K562 (cell line): ENCODE measurements around the gene HTR3C. TPM values are rescaled to one million over a fixed set of nuclear protein-coding genes. Genes with fewer than 3 reads are reported as not detected.
A peak's percentile ranks its signal among the peaks of the same experiment; 100 is the strongest.

Experiments used
- ADNP ChIP-seq: fragments of 200-800 bp; sonication (Bioruptor generic); IDR thresholded peaks from 2 replicates; pipeline ENCODE4 v1.6.1; 2016; ENCODE audit warnings: missing genetic modification characterization, missing compliant biosample characterization
- BCOR ChIP-seq: fragments of 450-650 bp; IDR thresholded peaks from 2 replicates; pipeline ENCODE4 v1.6.1; 2016
- BDP1 ChIP-seq: IDR thresholded peaks from 3 replicates; pipeline ENCODE4 v1.6.1; 2011; ENCODE audit not compliant: insufficient read length, insufficient read depth
- BMI1 ChIP-seq: fragments of 150-350 bp; IDR thresholded peaks from 2 replicates; pipeline ENCODE4 v1.6.1; 2014; ENCODE audit warnings: low read length
- CBX5 ChIP-seq: IDR thresholded peaks from 2 replicates; pipeline ENCODE4 v1.6.1; 2014; ENCODE audit warnings: low read depth, borderline replicate concordance
- HIVEP1 ChIP-seq: fragments of 250-450 bp; sonication (Bioruptor Pico); IDR thresholded peaks from 2 replicates; pipeline ENCODE4 v1.4.0; 2020; ENCODE audit warnings: mild to moderate bottlenecking
- MAFF ChIP-seq: IDR thresholded peaks from 2 replicates; pipeline ENCODE4 v1.6.1; 2012; ENCODE audit warnings: low read length, improper control_type of control experiment
- MBD2 ChIP-seq: sonication (generic); IDR thresholded peaks from 2 replicates; pipeline ENCODE4 v1.6.1; 2016; ENCODE audit warnings: low read depth, borderline replicate concordance
- NCOA1 ChIP-seq: fragments of 450-650 bp; IDR thresholded peaks from 2 replicates; pipeline ENCODE4 v1.6.1; 2016; ENCODE audit warnings: low read depth
- NELFE ChIP-seq: IDR thresholded peaks from 2 replicates; pipeline ENCODE4 v1.6.1; 2011; ENCODE audit warnings: mild to moderate bottlenecking; ENCODE audit not compliant: insufficient read depth, insufficient read length
- SIRT6 ChIP-seq: IDR thresholded peaks from one replicate; pipeline ENCODE4 v1.6.1; 2012; ENCODE audit warnings: low read depth, mild to moderate bottlenecking, control low read depth, inconsistent platforms, low read length, moderate library complexity
- ZC3H11A ChIP-seq: IDR thresholded peaks from 2 replicates; pipeline ENCODE4 v1.6.1; 2012; ENCODE audit warnings: low read depth, low read length, improper control_type of control experiment
- ZEB2 ChIP-seq: fragments of 450-650 bp; IDR thresholded peaks from 2 replicates; pipeline ENCODE4 v1.6.1; 2016
- ZNF124 ChIP-seq: sonication (generic); formaldehyde crosslinking; IDR thresholded peaks from 2 replicates; pipeline ENCODE4 v1.8.1; 2022; ENCODE audit warnings: missing genetic modification reagents
- ZNF695 ChIP-seq: fragments of 450-650 bp; formaldehyde crosslinking; IDR thresholded peaks from 2 replicates; pipeline ENCODE4 v1.4.0; 2020; ENCODE audit warnings: mild to moderate bottlenecking, moderate library complexity
- polyA plus RNA-seq, 8 experiments: library from polyadenylated mRNA; depleted of rRNA in 4 of 8; stranded (reverse) in 5 of 8; unstranded in 3 of 8; fragments of >200 nt; fragmentation: Nextera tagmentation in 2 of 8; fragmentation: Illumina TruSeq in 1 of 8; extraction: Ambion mirVana in 2 of 8; extraction: Trizol in 1 of 8; gene quantifications; 2 replicates each; pipeline versions ENCODE4 v1.2.1 to v1.2.3, GENCODE V29; 2011 to 2014; ENCODE audit warnings: inconsistent platforms in 1 of 8, missing spikeins in 1 of 8
- total RNA-seq, 7 experiments: library from RNA; depleted of rRNA in 6 of 7; stranded (reverse); fragments of >200 nt in 6 of 7; fragmentation: Illumina TruSeq in 2 of 7; extraction: Trizol in 2 of 7; gene quantifications; 2 replicates each; pipeline versions ENCODE4 v1.2.1 to v1.2.3, GENCODE V29; 2011 to 2021; ENCODE audit warnings: low replicate concordance in 1 of 7
- TF ChIP-seq, protein P1 (sequence below), 3 experiments: fragments of 200-800 bp in 1 of 3; fragments of 250-450 bp in 1 of 3; fragments of 450-650 bp in 1 of 3; sonication (Bioruptor Pico) in 1 of 3; sonication (Bioruptor generic) in 1 of 3; formaldehyde crosslinking in 1 of 3; IDR thresholded peaks; 2 replicates each; pipeline versions ENCODE4 v1.6.1 to v1.8.0; 2016 to 2022; ENCODE audit warnings: mild to moderate bottlenecking in 2 of 3, missing genetic modification characterization in 2 of 3, missing compliant biosample characterization in 1 of 3, moderate library complexity in 1 of 3
- TF ChIP-seq, protein P2 (sequence below): conservative IDR thresholded peaks from 2 replicates; pipeline ENCODE4 v1.6.1; 2011; ENCODE audit warnings: low read depth, mild to moderate bottlenecking, low read length; ENCODE audit not compliant: control insufficient read depth
- TF ChIP-seq, protein P3 (sequence below), 2 experiments: fragments of 450-650 bp; IDR thresholded peaks; 2 replicates each; pipeline ENCODE4 v1.6.1; 2018; ENCODE audit warnings: mild to moderate bottlenecking in 2 of 2, low read depth in 1 of 2; ENCODE audit not compliant: partially characterized antibody in 2 of 2
- TF ChIP-seq, protein P4 (sequence below): sonication (generic); formaldehyde crosslinking; IDR thresholded peaks from 2 replicates; pipeline ENCODE4 v1.8.0; 2022; ENCODE audit warnings: mild to moderate bottlenecking, missing genetic modification reagents

The HTR3C gene
- total and polyA plus RNA-seq, 9 of the 15 experiments (the other 6 are each of a cell fraction or from before 2014, with no cell fraction given), result 0.04 to 0.06 TPM; not detected in 7

DNA sequence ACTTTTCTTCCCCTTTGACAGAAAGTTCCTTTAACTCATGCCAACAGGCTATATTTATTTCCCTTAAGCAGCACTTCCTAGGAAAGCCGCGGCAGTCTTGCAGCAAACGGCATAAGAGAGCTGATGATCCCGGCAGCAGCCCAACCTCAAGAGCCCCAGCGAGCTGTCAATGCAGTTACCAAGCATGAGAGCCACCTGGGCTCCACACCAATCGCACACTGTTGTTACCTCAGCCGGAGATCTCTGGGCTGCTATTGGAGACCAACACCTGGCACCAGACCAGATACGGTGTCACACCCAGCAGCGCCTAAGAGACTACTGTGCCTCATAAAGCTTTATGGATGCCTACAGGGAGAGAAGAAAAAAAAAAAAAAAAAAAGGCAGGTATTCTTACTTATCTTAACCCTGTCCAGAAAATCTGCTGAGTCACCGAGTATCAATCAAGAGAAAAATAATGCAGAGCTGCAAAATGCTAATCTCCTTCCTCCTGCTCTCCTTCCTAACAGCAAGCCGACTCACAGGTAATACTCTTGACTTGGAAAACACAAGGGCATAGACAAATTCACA, 46.8 kb upstream of the HTR3C start (continued):
- TF ChIP-seq, protein P1, sequence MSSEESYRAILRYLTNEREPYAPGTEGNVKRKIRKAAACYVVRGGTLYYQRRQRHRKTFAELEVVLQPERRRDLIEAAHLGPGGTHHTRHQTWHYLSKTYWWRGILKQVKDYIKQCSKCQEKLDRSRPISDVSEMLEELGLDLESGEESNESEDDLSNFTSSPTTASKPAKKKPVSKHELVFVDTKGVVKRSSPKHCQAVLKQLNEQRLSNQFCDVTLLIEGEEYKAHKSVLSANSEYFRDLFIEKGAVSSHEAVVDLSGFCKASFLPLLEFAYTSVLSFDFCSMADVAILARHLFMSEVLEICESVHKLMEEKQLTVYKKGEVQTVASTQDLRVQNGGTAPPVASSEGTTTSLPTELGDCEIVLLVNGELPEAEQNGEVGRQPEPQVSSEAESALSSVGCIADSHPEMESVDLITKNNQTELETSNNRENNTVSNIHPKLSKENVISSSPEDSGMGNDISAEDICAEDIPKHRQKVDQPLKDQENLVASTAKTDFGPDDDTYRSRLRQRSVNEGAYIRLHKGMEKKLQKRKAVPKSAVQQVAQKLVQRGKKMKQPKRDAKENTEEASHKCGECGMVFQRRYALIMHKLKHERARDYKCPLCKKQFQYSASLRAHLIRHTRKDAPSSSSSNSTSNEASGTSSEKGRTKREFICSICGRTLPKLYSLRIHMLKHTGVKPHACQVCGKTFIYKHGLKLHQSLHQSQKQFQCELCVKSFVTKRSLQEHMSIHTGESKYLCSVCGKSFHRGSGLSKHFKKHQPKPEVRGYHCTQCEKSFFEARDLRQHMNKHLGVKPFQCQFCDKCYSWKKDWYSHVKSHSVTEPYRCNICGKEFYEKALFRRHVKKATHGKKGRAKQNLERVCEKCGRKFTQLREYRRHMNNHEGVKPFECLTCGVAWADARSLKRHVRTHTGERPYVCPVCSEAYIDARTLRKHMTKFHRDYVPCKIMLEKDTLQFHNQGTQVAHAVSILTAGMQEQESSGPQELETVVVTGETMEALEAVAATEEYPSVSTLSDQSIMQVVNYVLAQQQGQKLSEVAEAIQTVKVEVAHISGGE (CRISPR knock-in tag; IDR thresholded peaks at IDR 0.05), result no peak
- TF ChIP-seq, protein P2, sequence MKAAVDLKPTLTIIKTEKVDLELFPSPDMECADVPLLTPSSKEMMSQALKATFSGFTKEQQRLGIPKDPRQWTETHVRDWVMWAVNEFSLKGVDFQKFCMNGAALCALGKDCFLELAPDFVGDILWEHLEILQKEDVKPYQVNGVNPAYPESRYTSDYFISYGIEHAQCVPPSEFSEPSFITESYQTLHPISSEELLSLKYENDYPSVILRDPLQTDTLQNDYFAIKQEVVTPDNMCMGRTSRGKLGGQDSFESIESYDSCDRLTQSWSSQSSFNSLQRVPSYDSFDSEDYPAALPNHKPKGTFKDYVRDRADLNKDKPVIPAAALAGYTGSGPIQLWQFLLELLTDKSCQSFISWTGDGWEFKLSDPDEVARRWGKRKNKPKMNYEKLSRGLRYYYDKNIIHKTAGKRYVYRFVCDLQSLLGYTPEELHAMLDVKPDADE, result no peak
- TF ChIP-seq, protein P3, sequence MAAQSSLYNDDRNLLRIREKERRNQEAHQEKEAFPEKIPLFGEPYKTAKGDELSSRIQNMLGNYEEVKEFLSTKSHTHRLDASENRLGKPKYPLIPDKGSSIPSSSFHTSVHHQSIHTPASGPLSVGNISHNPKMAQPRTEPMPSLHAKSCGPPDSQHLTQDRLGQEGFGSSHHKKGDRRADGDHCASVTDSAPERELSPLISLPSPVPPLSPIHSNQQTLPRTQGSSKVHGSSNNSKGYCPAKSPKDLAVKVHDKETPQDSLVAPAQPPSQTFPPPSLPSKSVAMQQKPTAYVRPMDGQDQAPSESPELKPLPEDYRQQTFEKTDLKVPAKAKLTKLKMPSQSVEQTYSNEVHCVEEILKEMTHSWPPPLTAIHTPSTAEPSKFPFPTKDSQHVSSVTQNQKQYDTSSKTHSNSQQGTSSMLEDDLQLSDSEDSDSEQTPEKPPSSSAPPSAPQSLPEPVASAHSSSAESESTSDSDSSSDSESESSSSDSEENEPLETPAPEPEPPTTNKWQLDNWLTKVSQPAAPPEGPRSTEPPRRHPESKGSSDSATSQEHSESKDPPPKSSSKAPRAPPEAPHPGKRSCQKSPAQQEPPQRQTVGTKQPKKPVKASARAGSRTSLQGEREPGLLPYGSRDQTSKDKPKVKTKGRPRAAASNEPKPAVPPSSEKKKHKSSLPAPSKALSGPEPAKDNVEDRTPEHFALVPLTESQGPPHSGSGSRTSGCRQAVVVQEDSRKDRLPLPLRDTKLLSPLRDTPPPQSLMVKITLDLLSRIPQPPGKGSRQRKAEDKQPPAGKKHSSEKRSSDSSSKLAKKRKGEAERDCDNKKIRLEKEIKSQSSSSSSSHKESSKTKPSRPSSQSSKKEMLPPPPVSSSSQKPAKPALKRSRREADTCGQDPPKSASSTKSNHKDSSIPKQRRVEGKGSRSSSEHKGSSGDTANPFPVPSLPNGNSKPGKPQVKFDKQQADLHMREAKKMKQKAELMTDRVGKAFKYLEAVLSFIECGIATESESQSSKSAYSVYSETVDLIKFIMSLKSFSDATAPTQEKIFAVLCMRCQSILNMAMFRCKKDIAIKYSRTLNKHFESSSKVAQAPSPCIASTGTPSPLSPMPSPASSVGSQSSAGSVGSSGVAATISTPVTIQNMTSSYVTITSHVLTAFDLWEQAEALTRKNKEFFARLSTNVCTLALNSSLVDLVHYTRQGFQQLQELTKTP (IDR thresholded peaks at IDR 0.05; ENCODE audit: low read depth in 1 of 2, partially characterized antibody in 2 of 2), result no peak
- TF ChIP-seq ADNP (tag), result no peak
- TF ChIP-seq BCOR, result 0 out of 2 replicates have a peak, but pooled peaks have one; percentile 24
- no peak for TF ChIP-seq BDP1
- no peak for TF ChIP-seq ZC3H11A
- TF ChIP-seq CBX5, result no peak
- TF ChIP-seq MAFF, result peak; percentile 98
- TF ChIP-seq BMI1, result no peak
- no peak for TF ChIP-seq HIVEP1 (CRISPR knock-in tag)
- no peak for TF ChIP-seq ZNF695 (CRISPR knock-in tag)
- TF ChIP-seq NELFE, result no peak
- peak; percentile 87 for TF ChIP-seq ZEB2
- TF ChIP-seq MBD2, result no peak
- TF ChIP-seq NCOA1, result no peak
- no peak for TF ChIP-seq SIRT6
- TF ChIP-seq, protein P4, sequence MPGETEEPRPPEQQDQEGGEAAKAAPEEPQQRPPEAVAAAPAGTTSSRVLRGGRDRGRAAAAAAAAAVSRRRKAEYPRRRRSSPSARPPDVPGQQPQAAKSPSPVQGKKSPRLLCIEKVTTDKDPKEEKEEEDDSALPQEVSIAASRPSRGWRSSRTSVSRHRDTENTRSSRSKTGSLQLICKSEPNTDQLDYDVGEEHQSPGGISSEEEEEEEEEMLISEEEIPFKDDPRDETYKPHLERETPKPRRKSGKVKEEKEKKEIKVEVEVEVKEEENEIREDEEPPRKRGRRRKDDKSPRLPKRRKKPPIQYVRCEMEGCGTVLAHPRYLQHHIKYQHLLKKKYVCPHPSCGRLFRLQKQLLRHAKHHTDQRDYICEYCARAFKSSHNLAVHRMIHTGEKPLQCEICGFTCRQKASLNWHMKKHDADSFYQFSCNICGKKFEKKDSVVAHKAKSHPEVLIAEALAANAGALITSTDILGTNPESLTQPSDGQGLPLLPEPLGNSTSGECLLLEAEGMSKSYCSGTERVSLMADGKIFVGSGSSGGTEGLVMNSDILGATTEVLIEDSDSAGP (CRISPR knock-in tag), result no peak
- no peak for TF ChIP-seq ZNF124 (CRISPR knock-in tag)
